Right lobe of liver (tissue), 4 donors: ENCODE data around the gene KCNA3.

Experiments
- POLR2A ChIP-seq: fragments of 450-650 bp; IDR thresholded peaks from one replicate; pipeline ENCODE4 v1.6.1; 2017; ENCODE audit warnings: antibody characterized with exemption, mild to moderate bottlenecking
- TF ChIP-seq, protein P1 (sequence below), 4 donors: fragments of 200-600 bp in 3 of 4; fragments of 450-650 bp in 1 of 4; IDR thresholded peaks; one replicate each; pipeline versions ENCODE4 v1.5.1 to v1.8.0; 2016 to 2022; ENCODE audit warnings: antibody characterized with exemption in 4 of 4, mild to moderate bottlenecking in 2 of 4
- donor health status: DM: no; HTN: no; CAD: no.
- donor health status: DM: no; HTN: no; CAD: no.
- donor health status: DM: no; HTN: yes; CAD: no.

DNA sequence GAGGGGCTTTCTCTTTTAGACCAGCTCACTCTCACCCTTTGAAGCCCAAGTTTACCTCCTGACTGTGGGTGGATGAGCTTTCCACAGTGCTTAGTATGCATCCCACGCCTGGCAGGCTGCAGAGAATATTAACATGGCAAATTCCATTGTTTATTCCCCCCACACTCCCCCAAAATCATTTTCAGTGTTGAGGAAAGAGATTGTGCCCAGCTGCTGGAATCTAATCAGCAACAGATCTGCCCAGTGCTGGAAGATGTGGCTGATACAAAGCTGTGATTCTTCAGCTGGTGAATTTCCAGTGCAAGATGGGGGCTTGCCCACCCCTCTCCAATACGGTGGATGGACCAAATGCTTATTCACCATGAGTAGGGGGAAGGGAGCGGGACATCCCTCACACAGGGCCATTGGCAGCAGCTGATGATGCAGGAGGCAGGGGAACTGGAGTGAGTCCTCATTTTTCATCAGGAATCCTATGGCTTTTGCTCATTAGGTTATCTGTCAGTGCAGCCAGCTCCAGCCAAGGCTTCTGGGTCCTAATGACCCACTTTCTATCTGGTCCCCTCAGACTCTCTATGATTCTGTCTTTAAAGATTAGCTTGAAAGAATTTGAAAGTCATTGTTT, 39.7 kb upstream of the KCNA3 start:
- TF ChIP-seq, protein P1, sequence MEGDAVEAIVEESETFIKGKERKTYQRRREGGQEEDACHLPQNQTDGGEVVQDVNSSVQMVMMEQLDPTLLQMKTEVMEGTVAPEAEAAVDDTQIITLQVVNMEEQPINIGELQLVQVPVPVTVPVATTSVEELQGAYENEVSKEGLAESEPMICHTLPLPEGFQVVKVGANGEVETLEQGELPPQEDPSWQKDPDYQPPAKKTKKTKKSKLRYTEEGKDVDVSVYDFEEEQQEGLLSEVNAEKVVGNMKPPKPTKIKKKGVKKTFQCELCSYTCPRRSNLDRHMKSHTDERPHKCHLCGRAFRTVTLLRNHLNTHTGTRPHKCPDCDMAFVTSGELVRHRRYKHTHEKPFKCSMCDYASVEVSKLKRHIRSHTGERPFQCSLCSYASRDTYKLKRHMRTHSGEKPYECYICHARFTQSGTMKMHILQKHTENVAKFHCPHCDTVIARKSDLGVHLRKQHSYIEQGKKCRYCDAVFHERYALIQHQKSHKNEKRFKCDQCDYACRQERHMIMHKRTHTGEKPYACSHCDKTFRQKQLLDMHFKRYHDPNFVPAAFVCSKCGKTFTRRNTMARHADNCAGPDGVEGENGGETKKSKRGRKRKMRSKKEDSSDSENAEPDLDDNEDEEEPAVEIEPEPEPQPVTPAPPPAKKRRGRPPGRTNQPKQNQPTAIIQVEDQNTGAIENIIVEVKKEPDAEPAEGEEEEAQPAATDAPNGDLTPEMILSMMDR (IDR thresholded peaks at IDR 0.05), result no peak
- no peak for TF ChIP-seq POLR2A
